ENCODE results near the gene RPSA.
"Not testable (repeated sequence)": the region's sequence is repeated elsewhere in the genome, so short reads cannot be mapped to it uniquely, and the experiment has no call there.

RPSA gene

GRCh38 chr3:39406368-39407258, at the start of gene RPSA:
Gene RPSA (plus strand): TSS chr3:39406720. CDS start chr3:39407654, 934 bp downstream.
- peak; percentile 95 for DNase-seq (ENCODE audit: low read depth)

DNA sequence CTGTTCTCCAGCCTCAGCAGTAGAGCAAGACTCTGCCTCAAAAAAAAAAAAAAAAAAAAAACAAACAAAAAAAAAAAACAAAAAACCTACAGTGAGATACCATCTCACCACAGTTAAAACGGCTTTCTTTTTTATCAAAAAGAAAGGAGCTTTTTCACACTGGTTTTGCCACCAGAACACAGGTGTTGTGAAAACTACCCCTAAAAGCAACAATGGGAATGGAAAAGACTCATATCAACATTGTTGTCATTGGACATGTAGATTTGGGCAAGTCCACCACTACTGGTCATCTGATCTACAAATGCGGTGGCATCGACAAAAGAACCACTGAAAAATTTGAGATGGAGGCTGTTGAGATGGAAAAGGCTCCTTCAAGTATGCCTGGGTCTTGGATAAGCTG, 48.2 kb upstream of the RPSA start:
- no peak for DNase-seq (ENCODE audit: low read depth)

DNA sequence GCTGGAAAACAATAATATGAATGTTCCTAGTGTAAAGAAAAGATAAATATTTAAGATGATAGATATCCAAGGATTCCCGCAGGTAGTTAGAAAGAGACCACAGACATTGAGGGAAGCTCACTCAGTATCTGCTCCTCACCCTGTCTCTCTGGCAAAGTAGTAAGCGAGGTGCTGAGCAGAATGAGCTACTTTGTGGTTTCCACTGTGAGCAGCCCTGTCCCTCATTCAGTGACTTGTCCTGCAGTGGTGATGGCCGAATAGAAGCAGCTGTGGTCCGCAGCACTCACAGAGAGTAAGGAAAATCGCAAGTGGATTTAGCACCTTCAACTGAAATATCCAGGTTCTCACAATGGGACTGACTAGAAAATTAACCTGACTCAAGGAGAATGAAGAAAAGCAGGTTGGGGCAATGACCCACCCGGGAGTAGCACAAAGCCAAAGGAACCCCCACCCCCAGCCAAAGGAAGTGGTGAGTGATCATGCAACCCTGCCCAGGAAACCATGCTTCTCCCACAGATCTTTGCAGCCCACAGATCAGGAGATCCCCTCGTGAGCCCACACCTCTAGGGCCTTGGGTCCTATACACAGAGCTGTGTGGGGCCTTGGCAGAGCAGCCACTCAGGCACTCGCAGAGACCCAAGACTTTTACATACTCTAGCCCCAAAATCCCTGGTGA, 45.1 kb upstream of the RPSA start:
- DNase-seq (ENCODE audit: low read depth): no peak

DNA sequence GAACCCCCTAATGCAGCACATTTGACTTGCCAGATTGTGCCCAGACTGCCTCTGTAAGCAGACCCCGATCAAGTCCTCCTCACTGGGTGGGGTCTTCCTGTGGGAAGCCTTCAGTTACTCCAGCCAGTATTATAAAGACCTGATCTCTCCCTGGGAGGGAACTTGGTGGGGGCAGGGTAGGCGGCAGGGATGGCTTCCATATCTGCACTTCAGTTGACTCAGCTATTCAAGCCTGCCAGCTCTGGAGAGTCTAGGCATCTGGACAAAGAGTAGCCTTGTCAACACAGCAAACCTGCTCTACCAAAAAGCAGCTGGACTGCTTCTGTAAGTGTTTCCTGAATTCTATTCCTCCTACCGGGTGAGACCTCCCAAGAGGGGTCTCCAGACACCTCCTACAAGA, 44.3 kb upstream of the RPSA start:
- no peak for DNase-seq (ENCODE audit: low read depth)

- DNase-seq (ENCODE audit: low read depth): no peak
Measured at GRCh38 chr3:39362812-39363211, 43.7 kb upstream of the RPSA start.

- not testable (repeated sequence) for DNase-seq (ENCODE audit: low read depth)
Measured at GRCh38 chr3:39370450-39370849, 36.1 kb upstream of the RPSA start.

GRCh38 chr3:39372833-39373232, 33.7 kb upstream of the RPSA start:
- peak; percentile 11 for DNase-seq (ENCODE audit: low read depth)

GRCh38 chr3:39376959-39377634, 29.4 kb upstream of the RPSA start:
- DNase-seq (ENCODE audit: low read depth): no peak

- DNase-seq (ENCODE audit: low read depth): peak; percentile 28
Measured at GRCh38 chr3:39378088-39378487, 28.4 kb upstream of the RPSA start.

DNA sequence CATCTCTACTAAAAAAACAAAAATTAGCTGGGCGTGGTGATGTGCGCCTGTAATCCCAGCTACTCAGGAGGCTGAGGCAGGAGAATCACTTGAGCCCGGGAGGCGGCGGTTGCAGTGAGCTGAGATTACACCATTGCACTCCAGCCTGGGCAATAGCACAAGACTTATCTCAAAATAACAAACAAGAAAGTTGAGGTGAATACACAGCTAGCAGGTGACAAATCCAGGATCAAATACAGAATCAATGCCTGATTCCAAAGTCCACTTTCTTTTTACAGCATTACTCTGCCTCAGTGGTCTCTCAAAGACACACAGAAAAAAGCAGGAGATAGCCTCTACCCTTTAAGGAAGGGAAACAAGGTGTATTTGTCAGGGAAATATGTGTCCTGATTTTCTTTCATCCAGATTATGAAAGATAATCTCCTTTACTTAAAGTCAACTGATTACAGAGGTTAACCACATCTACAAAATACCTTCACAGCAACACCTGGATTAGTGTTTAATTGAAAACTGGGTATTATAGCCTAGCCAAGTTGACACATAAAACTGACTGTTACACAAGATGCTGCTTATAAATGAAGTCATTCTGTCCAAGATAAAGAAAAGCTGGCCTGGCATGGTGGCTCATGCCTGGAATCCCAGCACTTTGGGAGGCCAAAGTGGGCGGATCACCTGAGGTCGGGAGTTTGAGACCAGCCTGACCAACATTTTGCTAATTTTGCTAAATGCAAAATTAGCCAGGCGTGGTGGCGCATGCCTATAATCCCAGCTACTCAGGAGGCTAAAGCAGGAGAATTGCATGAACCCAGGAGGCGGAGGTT, 27.4 kb upstream of the RPSA start:
- no peak for DNase-seq (ENCODE audit: low read depth)

DNA sequence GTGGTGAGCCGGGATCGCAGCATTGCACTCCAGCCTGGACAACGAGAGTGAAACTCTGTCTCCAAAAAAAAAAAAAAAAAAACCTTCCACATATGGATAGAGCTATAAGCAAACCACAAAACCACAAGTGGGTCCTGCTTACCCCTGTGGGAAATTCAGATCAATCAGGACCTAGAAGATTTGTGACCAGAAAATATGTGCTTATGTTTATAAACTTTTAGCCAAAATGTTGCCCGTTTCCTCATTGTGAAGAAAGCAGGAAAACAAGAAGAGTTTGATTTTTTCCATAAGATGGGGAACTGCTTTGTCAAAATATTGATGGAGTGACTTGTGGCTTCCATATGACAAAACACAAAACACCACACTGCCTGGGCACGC, 26.8 kb upstream of the RPSA start:
- DNase-seq (ENCODE audit: low read depth): no peak

- no peak for DNase-seq (ENCODE audit: low read depth)
Measured at GRCh38 chr3:39381432-39381831, 25.1 kb upstream of the RPSA start.

GRCh38 chr3:39383045-39383880, 23.3 kb upstream of the RPSA start, which contains the start of gene SLC25A38:
Gene SLC25A38 (plus strand): TSS chr3:39383370. CDS start chr3:39383725, 355 bp downstream.
- peak; percentile 86 for DNase-seq (ENCODE audit: low read depth)

DNA sequence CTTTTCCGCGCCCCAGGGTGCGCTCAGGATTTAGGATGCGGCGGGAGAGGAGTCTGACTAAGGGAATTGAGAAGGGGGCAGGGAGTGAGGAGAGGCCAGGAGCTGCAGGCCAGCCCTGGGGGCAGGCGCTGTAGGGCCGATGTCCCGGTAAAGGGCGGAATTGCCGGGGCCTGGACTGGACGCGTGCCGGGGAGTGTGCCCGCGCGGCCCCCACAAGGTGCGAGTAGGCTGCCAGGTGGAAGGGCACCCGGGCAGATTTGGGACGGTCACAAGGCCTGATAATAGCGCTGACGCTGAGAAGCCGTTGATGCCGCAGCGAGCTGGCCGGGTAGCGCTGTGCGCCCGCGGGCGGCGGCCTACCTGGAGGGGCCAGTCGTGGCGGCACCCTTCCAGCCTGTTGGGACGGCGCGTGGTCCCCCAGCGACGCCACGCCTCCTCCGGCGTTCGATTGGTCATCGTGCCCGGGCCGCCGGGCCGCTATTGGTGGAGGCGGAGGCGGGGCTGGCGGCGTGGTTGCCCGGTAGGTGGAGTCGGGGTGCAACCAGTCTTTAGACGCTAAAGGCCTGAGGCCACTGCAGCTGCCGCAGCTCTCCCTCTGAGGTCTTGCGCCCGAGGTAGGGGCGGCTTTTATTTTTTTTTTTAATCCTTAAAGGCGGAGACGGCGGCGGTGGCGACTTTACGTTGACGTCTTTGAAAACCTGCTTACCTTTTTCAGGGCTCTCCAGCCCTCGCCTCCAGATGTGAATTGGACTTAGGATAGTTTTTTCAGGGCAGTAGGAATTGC, 22.4 kb upstream of the RPSA start:
- peak; percentile 86 for DNase-seq (ENCODE audit: low read depth)

- DNase-seq (ENCODE audit: low read depth): no peak
Measured at GRCh38 chr3:39384665-39385000, 21.9 kb upstream of the RPSA start.

DNA sequence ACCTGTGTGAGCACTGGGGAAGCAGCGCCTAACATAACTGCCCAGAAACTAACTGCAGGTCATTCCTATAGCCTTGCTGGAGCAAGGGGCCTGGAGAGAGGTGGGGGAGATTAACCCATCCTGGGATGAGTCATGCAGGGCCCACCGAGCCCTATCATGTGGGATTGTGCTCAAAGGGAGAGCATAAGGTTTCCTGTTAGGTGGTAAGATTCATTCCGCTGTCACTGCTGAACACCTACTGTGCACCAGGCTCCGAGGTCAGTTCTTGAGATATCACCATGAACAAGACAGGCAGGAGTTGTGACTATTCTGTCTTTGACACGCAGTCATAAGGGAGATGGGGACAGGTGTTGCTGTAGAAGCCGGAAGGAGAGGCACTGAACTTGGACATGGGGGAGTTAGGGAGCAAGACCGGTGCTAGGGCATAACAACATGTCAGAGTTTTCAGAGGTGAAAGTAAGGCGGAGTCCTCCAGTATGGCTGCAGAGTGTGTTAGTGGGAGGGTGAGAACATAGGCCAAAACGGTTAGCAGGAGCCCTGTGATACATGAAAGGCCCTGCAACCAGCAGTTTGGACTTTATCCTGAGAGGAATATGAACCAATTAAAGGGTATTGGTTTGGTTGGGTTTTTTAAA, 20.9 kb upstream of the RPSA start:
- DNase-seq (ENCODE audit: low read depth): no peak

- no peak for DNase-seq (ENCODE audit: low read depth)
Measured at GRCh38 chr3:39386318-39386717, 20.2 kb upstream of the RPSA start.

DNA sequence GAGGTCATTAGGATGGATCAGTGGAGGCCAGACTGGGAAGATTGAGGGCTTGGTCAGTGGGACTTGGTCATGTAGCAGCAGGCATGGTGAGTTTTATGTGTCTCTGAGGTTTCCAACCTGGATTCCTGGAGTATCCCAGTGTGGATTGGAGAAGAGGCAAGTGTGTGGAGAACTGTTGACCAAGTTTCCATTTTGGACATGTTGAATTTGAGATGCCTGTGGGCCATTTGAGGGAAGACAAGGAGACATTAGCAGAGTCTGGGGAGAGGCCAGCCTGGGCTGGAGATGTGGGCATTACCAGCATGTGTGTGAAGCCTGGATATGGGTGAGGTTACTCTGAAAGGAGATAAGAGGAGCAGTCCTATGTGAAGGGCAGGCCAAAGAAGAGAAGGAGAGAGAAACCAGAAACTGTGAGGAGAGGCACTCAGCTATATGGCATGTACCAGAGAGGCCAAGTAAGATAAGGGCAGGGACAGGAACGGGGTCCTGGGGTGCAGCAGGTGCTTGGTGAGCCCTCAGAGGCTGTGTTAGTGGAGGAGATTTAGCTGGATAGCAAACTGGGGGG, 19.0 kb upstream of the RPSA start:
- no peak for DNase-seq (ENCODE audit: low read depth)

GRCh38 chr3:39388153-39388552, 18.4 kb upstream of the RPSA start:
- no peak for DNase-seq (ENCODE audit: low read depth)
